K562 (cell line): ENCODE data around the gene MATN1. TPM values are rescaled to one million over a fixed set of nuclear protein-coding genes. Genes with fewer than 3 reads are reported as not detected.

ENCODE experiments used
- BACH1 ChIP-seq: fragments of 200-800 bp; sonication (Bioruptor generic); IDR thresholded peaks from 2 replicates; pipeline ENCODE4 v1.6.1; 2016; ENCODE audit warnings: missing genetic modification characterization, missing compliant biosample characterization
- CHD2 ChIP-seq: IDR thresholded peaks from 2 replicates; pipeline ENCODE4 v1.6.1; 2011; ENCODE audit warnings: low read depth, low read length
- E2F3 ChIP-seq: fragments of 250-450 bp; sonication (Bioruptor Pico); IDR thresholded peaks from 2 replicates; pipeline ENCODE4 v1.4.0; 2020; ENCODE audit warnings: mild to moderate bottlenecking
- IRF2 ChIP-seq: sonication (generic); formaldehyde crosslinking; IDR thresholded peaks from 2 replicates; pipeline ENCODE4 v1.8.1; 2022; ENCODE audit warnings: mild to moderate bottlenecking, missing genetic modification reagents
- NBN ChIP-seq: fragments of 450-650 bp; IDR thresholded peaks from 2 replicates; pipeline ENCODE4 v1.6.1; 2016; ENCODE audit warnings: low read depth, mild to moderate bottlenecking
- NONO ChIP-seq, 2 experiments: fragments of 200-400 bp in 1 of 2; fragments of 450-650 bp in 1 of 2; formaldehyde crosslinking in 1 of 2; IDR thresholded peaks; 2 replicates each; pipeline ENCODE4 v1.6.1; 2017; ENCODE audit warnings: low read depth in 2 of 2, mild to moderate bottlenecking in 2 of 2, moderate library complexity in 2 of 2, low read length in 1 of 2
- POLR2B ChIP-seq: fragments of 450-650 bp; IDR thresholded peaks from 2 replicates; pipeline ENCODE4 v1.6.1; 2018; ENCODE audit warnings: low read depth; ENCODE audit not compliant: partially characterized antibody
- SRSF9 ChIP-seq: fragments of 200-400 bp; formaldehyde crosslinking; IDR thresholded peaks from 2 replicates; pipeline ENCODE4 v1.6.1; 2017; ENCODE audit warnings: low read depth, low read length, borderline replicate concordance
- ZBTB26 ChIP-seq: fragments of 450-650 bp; formaldehyde crosslinking; IDR thresholded peaks from 2 replicates; pipeline ENCODE4 v1.4.0; 2022; ENCODE audit warnings: missing genetic modification characterization
- ZNF507 ChIP-seq: conservative IDR thresholded peaks from 2 replicates; pipeline ENCODE4 v1.6.1; 2017; ENCODE audit warnings: missing genetic modification characterization, missing compliant biosample characterization
- ZNF512 ChIP-seq: IDR thresholded peaks from 2 replicates; pipeline ENCODE4 v1.6.1; 2016; ENCODE audit warnings: missing genetic modification characterization, missing compliant biosample characterization
- ZNF717 ChIP-seq: fragments of 250-450 bp; sonication (Bioruptor Pico); IDR thresholded peaks from 2 replicates; pipeline ENCODE4 v1.5.0; 2021
- polyA plus RNA-seq, 8 experiments: library from polyadenylated mRNA; depleted of rRNA in 4 of 8; stranded (reverse) in 5 of 8; unstranded in 3 of 8; fragments of >200 nt; fragmentation: Nextera tagmentation in 2 of 8; fragmentation: Illumina TruSeq in 1 of 8; extraction: Ambion mirVana in 2 of 8; extraction: Trizol in 1 of 8; gene quantifications; 2 replicates each; pipeline versions ENCODE4 v1.2.1 to v1.2.3, GENCODE V29; 2011 to 2014; ENCODE audit warnings: inconsistent platforms in 1 of 8, missing spikeins in 1 of 8
- total RNA-seq, 7 experiments: library from RNA; depleted of rRNA in 6 of 7; stranded (reverse); fragments of >200 nt in 6 of 7; fragmentation: Illumina TruSeq in 2 of 7; extraction: Trizol in 2 of 7; gene quantifications; 2 replicates each; pipeline versions ENCODE4 v1.2.1 to v1.2.3, GENCODE V29; 2011 to 2021; ENCODE audit warnings: low replicate concordance in 1 of 7
- TF ChIP-seq, protein P1 (sequence below), 2 experiments: fragments of 450-650 bp; IDR thresholded peaks; 2 replicates each; pipeline ENCODE4 v1.6.1; 2018; ENCODE audit warnings: mild to moderate bottlenecking in 2 of 2, low read depth in 1 of 2; ENCODE audit not compliant: partially characterized antibody in 2 of 2
- TF ChIP-seq, protein P2 (sequence below), 2 experiments: fragments of 450-650 bp; IDR thresholded peaks; 2 replicates each; pipeline ENCODE4 v1.6.1; 2016
- TF ChIP-seq, protein P3 (sequence below): sonication (generic); formaldehyde crosslinking; IDR thresholded peaks from 2 replicates; pipeline ENCODE4 v1.8.0; 2022; ENCODE audit warnings: mild to moderate bottlenecking, missing genetic modification reagents

Gene MATN1
- total and polyA plus RNA-seq, 9 of the 15 experiments (the other 6 are each of a cell fraction or from before 2014, with no cell fraction given), result 0.10 to 2.3 (median 1.2) TPM

GRCh38 chr1:30756545-30757351 lies 33.4 kb upstream of the MATN1 start (continued):
- TF ChIP-seq ZBTB26 (CRISPR knock-in tag), result peak; percentile 67; the same call in 1 of the 2 replicates
- peak; percentile 82 for TF ChIP-seq NBN
- TF ChIP-seq, protein P1, sequence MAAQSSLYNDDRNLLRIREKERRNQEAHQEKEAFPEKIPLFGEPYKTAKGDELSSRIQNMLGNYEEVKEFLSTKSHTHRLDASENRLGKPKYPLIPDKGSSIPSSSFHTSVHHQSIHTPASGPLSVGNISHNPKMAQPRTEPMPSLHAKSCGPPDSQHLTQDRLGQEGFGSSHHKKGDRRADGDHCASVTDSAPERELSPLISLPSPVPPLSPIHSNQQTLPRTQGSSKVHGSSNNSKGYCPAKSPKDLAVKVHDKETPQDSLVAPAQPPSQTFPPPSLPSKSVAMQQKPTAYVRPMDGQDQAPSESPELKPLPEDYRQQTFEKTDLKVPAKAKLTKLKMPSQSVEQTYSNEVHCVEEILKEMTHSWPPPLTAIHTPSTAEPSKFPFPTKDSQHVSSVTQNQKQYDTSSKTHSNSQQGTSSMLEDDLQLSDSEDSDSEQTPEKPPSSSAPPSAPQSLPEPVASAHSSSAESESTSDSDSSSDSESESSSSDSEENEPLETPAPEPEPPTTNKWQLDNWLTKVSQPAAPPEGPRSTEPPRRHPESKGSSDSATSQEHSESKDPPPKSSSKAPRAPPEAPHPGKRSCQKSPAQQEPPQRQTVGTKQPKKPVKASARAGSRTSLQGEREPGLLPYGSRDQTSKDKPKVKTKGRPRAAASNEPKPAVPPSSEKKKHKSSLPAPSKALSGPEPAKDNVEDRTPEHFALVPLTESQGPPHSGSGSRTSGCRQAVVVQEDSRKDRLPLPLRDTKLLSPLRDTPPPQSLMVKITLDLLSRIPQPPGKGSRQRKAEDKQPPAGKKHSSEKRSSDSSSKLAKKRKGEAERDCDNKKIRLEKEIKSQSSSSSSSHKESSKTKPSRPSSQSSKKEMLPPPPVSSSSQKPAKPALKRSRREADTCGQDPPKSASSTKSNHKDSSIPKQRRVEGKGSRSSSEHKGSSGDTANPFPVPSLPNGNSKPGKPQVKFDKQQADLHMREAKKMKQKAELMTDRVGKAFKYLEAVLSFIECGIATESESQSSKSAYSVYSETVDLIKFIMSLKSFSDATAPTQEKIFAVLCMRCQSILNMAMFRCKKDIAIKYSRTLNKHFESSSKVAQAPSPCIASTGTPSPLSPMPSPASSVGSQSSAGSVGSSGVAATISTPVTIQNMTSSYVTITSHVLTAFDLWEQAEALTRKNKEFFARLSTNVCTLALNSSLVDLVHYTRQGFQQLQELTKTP (IDR thresholded peaks at IDR 0.05; ENCODE audit: low read depth in 1 of 2, partially characterized antibody in 2 of 2), result peak; percentile 39 to 66
- TF ChIP-seq IRF2 (CRISPR knock-in tag), result no peak
- TF ChIP-seq ZNF717, result no peak
- TF ChIP-seq ZNF507 (tag), result no peak
- TF ChIP-seq SRSF9, result no peak
- TF ChIP-seq ZNF512 (tag), result no peak
- TF ChIP-seq, protein P2, sequence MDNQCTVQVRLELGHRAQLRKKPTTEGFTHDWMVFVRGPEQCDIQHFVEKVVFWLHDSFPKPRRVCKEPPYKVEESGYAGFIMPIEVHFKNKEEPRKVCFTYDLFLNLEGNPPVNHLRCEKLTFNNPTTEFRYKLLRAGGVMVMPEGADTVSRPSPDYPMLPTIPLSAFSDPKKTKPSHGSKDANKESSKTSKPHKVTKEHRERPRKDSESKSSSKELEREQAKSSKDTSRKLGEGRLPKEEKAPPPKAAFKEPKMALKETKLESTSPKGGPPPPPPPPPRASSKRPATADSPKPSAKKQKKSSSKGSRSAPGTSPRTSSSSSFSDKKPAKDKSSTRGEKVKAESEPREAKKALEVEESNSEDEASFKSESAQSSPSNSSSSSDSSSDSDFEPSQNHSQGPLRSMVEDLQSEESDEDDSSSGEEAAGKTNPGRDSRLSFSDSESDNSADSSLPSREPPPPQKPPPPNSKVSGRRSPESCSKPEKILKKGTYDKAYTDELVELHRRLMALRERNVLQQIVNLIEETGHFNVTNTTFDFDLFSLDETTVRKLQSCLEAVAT (IDR thresholded peaks at IDR 0.05), result peak in 1 of 2 experiments; percentile 93; a peak in 2 of 4 replicates
- peak; percentile 77 for TF ChIP-seq E2F3 (CRISPR knock-in tag)
- TF ChIP-seq BACH1 (tag), result peak; percentile 87; the same call in 1 of the 2 replicates
- TF ChIP-seq, protein P3, sequence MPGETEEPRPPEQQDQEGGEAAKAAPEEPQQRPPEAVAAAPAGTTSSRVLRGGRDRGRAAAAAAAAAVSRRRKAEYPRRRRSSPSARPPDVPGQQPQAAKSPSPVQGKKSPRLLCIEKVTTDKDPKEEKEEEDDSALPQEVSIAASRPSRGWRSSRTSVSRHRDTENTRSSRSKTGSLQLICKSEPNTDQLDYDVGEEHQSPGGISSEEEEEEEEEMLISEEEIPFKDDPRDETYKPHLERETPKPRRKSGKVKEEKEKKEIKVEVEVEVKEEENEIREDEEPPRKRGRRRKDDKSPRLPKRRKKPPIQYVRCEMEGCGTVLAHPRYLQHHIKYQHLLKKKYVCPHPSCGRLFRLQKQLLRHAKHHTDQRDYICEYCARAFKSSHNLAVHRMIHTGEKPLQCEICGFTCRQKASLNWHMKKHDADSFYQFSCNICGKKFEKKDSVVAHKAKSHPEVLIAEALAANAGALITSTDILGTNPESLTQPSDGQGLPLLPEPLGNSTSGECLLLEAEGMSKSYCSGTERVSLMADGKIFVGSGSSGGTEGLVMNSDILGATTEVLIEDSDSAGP (CRISPR knock-in tag), result no peak
- TF ChIP-seq NONO (IDR thresholded peaks at IDR 0.05; ENCODE audit: low read depth in 2 of 2, low read length in 1 of 2), result peak in 1 of 2 experiments; percentile 46; a peak in 1 of 4 replicates
- TF ChIP-seq CHD2, result no peak
- no peak for TF ChIP-seq POLR2B
